HuH-7 (cell line): ENCODE measurements around the gene NGEF.
A peak's percentile ranks its signal among the peaks of the same experiment; 100 is the strongest.

ENCODE experiments used
- DNase-seq: peaks from one replicate; pipeline ENCODE4 v3.0.0; 2011; ENCODE audit warnings: low spot score

Gene NGEF

DNA sequence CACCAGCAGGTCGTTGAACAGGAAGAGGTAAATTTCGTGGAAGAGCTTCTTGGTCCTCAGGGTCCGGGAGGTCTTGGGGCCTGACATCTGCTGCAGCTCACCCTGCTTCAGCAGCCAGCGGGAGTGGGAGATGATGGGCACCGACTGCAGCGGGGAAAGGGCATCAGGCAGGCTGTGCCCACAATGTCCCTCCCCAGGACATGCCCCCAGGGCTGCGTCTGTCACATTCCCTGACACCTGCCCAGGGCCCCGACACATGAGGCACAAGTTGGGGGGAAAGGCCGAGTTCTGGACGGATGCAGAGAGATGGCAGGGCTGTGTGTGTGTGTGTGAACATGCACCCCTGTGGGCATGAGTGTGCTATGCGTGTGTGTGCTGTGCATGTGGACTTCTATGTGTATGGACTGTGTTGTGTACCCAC, 129.0 kb downstream of the NGEF start:
- DNase-seq = no peak

DNA sequence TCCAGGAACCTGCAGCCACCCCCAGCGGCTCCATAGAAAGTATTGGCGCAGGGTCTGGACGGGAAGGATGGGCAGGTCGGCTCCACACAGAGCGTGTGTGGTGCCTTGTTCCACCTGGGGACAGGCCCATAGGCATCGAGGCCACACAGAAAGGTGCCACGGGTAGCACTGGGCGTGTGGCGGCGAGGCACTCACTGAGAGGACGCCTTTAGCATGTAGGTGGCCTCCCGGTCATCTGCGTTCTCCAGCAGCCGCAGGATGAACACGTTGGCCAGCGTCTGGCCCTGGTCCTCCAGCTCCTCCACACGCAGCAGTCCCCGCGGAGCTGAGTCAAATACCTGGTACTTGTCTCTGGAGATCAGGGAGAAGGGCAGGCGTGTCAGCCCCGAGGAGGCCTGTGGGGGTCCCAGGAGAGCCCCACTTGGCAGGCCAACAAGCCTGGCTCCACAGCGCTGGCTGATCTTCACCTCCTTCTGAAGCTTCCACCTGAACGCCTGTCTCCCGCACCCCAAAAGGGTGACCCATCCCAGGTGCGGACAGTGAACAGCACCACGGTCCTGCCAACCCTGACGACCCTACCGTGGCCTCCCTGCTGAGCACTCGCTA, 129.8 kb downstream of the NGEF start:
- DNase-seq = no peak

DNA sequence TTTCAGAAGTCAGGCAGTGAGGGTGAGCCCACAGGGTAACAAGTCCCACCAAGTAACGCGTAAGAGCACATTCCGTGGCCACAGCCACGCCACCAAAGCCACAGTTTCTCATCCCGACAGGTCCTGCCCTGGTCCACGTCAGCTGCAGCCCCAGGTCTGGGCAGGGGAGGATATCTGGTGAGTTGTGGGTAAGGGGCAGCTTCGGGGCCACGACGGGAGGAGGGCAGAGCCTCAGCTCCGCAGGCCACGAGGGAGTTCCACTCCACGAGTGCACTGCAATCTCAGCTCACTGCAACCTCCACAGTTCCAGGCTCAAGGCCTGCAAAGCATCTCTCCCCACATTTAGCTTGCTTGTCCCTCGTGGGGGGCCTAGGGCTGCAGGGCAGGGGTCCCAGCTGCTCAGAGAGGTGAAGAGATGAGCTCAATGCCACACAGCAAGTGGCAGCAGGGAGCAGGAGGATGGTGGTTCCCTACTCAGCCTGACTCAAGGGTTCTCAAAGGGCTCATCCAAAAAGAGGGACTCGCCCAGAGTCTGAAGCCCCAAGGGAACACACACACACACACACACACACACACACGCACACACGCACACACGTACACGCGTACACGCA, 130.4 kb downstream of the NGEF start:
- DNase-seq = no peak

DNA sequence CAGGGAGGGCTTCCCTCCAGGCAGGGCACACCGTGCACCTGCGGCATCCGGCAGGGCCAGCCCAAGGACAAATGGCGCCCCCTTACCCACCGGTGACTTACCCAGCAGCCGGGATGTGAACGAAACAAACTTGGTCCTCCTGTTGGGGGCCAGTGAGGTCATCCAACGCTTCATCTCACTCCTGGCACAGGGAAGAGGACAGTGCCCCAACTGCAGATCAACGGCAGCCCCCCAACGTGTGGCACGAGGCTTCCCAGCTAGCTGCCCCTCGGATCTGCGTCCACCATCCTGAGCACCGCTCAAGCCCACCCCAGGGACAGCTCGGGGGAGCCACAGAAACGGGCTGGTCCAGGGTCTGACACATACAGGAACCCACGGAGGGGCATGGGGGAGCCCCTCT, 131.0 kb downstream of the NGEF start:
- no peak for DNase-seq

DNA sequence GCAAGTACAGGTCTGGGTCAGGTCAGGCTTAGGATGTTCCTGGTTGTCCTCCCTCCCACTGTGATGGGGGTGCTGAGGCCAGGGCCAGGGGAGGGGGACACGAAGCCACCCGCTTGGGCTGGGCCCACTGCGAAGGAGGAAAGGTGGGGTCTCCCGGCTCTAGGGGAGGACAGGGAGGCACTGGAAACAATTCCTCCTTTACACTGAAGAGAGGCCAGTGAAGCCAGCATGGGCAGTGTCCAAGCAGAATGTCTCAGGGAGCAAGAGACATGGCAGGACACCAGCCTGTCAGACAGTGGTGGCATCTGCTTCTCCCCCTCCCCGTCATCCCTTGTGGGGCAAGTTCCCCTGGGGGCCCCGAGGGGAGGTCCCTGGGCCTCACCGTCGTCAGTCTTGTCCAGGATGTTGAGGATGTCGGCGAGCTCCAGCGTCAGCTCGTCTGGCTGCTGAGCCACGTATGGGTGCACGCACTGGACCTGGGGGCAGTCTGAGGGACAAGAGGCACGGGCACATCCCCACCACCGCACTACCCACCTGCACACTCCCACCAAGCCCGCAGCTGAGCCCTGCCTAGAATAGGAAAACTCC, 132.2 kb downstream of the NGEF start:
- DNase-seq = no peak

DNA sequence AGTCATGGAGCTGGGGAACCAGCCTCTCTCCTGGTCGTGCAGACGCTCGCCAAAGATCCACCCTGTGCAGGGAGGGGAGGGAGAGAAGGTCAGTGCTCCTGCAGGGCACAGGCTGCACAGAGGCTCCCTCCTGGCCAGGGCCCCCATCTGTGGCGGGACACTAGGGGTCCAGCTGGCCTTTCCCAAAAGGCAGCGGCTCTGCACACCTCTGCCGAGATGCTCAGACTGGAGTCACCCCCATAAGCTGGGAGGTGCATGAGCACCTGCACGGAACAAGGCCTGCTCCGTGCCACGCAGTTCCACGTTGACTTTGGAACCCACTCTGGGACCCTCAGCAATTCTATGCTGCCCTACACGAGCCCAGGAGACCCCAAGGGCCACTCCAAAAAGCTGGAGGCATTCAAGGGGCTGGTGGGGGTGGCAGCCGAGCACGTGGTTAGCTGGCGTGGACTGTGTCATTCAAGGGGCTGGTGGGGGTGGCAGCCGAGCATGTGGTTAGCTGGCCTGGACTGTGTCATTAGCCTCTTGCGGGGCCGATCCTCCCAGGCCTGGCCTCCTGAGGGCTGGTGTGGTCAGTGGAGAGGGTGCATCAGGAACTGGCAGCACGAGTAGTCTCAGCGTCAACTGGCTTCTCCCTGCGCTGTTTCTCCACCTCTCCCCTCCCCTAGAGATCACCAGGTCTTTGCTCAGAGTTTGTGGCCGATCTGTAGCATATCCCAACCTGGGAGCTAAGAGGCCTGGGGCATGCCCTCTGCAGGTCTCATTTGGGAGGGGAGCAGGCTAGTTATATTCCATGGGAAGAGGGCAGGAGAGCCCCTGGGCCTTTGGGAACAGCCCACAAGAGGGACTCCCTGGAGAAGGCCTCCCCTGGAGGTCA, 133.2 kb downstream of the NGEF start:
- DNase-seq = no peak

DNA sequence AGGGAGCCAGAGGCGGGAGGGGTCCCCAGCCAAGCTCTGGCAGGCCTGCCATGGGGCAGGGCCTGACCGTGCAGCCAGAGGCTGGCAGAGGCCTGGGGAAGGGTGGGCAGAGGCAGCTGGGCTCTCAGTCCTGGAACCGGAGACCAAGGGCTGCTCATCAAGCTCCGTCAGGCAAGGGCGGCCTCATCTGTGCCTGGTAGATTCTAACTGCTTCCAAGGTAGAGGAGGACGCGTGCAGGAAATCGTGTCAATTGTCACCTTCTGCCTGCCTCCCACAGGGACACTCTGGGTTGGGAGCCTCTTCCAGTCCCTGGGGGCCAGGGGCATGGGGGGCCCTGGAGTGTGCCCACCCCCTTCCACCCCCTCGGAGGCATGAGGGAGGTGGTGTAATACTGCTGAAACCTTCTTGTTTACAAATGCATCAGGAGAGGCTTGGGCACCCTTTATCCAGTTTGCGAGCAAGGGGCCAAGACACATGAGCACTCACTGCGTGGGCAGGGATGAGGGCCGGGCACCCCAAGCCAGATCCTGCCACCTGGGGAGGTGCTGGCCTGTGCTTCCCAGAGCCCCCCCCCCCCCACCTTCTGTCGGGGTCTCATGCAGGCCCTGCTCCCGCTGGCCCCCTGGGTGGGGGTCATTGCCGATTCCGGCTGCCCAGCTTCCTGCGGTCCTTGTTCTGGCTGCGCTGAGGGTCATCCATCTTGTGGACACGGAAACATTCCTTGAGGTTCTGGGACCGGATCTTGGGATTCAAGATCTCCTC, 134.0 kb downstream of the NGEF start:
- DNase-seq = no peak

DNA sequence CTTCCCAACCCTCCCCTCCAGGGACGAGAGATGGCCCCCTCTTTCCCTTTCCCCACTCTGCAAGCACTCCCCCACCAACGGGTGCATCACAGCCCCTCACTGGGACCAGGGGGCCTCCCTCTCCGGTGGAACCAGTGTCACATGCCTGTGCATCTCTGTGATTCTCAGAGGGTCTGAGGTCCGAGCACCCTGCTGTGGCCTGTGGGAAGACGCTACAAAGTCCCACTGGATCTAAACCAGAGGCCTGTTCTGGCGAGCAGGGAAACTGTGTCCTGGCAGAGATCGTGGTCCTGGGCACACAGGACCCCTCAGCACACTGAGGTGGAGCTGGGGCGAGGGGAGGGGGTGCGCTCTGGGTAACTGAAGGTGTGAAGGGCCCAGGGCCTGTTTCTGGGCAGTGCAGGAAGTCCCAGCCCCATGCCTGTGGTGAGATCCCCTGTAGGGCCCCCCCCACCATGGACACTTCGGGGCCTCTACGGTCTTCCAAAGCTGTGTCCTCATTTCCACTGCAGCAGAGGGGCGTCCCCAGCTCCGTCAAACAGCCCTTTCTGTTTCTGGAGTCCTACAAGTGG, 135.0 kb downstream of the NGEF start:
- no peak for DNase-seq

DNA sequence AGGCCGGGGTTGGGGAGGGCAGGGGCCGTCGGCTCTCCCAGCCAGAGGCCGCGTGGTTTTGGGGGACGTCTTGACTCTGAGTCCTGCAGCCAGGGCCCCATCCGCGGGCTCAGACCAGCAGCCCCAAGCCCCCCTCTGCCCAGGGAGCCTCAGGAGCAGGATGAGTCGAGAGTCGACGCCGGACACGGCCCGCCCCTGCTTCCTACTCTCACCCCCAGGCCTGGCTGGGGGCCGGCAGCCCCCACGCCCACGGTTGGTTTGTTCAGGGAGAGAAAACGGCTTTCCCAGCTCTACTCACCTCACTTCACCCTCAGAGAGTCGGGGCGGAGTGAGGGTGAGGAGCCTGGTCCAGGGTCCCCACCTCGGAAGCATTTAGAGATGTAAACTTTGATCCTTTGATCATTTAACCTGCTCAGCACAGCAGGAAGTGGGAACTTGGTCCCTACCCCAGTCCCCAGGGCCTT, 136.0 kb downstream of the NGEF start:
- no peak for DNase-seq

DNA sequence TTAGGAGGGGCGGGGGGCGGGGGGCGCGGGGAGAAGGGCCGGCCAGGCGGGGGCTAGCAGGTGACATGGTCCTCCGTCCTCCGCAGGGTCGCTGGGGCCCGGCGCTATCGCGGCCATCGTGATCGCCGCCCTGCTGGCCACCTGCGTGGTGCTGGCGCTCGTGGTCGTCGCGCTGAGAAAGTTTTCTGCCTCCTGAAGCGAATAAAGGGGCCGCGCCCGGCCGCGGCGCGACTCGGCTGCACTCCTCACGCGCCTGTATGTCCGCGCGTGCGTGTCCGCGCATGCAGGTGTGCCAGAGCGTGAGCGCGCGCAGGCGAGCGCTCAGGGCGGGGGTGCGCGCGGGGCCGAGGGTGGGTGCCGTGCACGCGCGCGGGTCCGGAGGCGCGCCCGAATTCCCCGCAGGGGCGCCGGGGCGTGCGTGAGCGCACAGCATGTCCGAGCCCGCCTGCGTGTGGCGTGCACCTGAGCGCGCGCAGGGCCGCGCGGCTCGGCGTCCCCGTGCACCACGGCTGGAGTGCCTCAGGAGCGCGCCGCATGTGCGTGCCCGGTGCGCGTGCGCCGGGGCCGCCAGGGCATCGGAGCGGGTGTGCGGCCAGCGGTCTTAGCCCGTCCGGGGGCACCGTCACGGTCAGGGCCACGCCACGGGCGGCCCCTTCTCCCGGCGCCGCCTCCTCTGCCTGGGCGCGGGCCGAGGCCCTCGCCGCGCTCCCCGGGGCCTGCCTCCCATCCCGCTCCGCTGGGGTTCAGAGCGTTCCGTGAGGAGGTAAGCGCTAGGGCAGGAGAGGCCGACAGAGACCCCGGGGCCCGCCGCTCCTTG, 136.7 kb downstream of the NGEF start:
- peak; percentile 82 for DNase-seq

DNA sequence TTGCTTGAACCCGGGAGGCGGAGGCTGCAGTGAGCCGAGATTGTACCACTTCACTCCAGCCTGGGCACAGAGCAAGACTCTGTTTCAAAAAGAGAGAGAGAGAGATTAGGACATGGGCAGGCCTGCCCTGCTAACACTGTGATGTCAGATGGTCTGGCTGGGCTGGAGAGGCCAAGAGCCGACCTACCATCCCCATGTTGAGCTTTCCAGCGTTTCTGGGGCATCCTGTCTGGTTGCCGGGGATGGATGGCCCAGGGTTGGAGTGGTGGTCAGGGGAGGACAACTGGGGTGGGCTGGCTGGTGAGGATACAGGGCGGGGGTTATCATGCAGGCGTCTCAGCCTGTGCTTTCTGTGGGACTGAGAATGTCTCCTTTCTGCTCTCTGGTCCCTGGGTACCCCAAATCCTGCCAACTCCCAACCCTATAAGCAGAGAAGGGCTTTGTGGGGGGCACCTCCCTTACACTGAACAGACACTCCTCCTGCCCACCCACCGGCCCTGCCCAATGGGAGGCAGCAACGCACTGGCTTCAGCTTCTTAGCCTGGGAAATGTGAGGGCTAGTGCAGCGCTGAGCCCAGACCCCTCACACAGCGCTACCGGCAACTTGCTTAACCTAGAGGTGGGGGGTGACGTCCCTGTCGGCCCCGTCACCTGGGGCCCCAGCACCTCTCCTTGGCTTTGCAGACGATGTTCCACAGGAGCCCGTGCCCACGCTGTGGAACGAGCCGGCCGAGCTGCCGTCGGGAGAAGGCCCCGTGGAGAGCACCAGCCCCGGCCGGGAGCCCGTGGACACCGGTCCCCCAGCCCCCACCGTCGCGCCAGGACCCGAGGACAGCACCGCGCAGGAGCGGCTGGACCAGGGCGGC, 137.6 kb downstream of the NGEF start:
- no peak for DNase-seq

DNA sequence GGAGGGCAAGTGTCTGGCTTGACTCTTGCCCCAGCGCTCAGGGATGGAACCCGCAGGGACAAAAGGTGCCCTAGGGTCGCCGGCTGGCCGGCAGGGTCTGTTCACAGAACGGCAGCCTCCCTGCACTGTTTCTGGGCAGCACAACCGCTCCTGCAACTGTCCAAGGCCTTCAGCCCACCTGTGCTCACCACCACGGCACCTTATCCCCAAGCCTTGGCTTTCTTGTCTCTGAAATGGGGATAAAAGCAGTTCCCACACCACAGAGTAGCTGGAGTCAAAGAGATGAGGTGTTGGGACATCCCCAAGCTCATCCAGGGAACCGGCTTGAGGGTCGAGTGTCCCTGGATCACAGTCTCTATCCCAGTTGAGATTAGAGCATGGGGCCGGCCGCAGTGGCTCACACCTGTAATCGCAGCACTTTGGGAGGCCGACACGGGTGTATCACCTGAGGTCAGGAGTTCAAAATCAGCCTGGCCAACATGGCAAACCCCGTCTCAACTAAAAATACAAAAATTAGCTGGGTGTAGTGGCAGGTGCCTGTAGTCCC, 138.3 kb downstream of the NGEF start:
- no peak for DNase-seq

DNA sequence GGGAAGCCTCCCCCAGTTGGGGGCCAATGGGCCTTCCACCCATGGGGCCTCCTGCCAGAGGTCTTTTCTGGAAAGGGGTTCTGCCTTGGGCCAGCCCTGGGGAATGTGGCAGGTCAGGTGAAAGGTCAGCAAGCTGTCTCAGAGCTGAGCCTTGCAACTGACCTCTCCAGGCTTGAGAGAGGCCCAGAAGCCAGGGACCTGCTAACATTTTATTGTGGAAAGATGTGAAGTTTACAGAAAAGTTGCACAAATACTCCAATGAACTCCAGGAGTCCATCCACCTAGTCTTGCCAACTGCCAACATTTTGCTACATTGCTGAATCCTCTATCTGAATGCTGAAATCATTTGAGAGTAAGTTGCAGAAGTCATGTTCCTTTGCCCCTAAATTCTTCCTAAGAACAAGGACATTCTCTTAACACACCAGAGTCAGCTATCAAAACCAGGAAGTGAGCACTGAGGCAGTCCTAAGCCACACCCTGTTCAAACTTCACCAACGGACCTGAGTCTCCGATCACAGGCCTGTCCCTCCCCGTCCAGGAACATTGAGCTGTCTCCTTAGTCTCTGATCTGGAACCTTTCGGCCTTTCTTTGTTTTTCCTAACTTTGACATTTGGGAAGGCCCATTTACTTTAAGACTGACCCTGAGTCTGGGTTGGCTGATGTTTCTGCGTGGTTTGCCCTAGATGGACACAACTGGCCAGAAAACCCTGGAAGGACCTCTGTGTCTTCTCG, 139.0 kb downstream of the NGEF start:
- DNase-seq = peak; percentile 64

DNA sequence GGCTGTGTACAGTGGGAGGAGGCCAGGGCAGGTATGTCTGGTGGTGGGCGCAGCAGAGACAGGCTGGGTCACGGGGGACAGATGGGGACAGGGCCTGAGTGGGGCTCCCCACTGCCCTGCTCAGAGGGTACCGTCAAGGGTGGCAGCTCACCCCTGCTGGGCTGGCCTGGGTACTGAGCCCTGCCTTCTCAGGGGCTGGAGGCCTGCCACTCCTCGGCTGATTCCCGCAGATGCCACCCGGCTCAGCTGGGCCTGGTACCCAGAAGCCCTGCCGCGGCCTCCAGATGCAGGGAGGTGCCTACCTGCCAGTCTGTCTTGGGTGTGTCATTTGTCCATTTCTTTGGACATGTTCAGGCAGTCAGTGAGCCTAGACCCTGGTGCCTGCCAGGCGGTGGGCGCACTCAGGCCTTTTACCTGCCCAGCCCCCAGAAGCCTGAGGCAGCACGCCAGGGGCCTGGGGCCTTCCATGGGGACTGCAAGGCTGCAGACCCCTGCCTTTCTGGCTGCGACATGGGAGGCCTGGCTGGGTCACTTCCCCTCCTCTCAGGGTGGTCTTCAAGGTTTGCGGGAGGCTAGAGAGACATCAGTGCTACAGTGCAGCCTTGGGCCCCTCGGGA, 139.7 kb downstream of the NGEF start:
- DNase-seq = no peak

DNA sequence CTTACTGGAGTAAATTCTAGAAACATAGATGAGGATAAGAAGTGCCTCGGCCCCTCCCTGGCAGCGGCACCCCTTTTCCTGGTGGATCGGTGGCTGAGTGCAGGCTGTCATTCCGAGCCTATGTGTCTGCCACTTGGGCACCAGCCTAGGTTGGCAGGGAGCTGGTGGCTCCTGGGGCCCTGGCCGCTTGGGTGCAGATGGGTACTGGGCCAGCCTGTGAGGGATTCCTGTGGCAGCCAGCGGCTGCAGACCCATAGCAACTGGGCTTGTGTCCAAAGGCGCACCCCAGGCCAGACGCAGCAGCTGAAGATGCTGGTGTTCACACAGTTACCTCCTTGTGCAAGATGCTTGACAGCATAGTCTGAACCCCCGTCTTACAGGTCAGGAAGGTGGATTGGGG, 140.2 kb downstream of the NGEF start:
- DNase-seq = no peak

DNA sequence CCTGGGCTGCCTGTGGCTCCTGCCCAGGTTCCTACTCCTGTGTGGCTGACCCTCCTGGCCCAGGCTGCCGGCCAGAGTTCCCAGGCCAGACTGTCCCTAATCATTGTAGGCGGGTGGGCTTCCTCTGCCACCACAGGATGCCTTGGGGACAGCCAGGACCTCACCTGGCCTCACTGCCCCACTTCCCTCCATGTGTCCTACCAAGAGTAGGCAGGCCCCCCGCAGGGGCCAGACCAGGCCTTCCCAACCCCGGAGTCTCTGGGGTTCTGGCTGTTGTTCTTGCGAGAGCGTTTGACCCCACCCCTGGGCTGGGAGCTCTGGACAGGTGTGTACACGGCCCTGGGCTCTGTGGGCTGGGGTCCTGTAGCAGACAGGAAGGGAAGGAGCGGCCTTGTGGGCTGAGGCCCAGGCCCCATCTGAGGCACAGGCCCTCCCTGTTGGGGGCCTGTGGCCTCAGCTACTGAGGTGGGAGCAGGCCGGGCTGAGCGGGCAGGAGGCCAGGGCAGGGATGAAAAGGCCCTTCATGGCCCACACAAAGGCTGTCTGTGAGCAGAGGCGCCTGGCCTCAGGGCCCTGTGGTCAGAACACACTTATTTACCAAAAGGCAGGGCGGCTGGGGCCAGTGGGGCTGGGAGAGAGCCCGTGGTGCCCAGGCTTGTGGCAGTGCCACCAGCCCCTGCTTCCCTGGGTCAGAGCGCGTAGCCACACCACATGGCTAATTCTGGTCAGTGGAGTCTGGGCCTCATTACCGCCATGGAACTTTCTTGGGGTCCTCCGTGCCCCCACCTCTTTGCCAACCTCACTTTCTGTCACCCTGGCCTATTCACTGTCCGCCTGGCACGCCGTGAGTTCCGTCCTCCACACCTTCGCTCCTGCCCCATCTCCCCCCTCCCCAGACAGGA, 141.0 kb downstream of the NGEF start:
- DNase-seq = no peak

DNA sequence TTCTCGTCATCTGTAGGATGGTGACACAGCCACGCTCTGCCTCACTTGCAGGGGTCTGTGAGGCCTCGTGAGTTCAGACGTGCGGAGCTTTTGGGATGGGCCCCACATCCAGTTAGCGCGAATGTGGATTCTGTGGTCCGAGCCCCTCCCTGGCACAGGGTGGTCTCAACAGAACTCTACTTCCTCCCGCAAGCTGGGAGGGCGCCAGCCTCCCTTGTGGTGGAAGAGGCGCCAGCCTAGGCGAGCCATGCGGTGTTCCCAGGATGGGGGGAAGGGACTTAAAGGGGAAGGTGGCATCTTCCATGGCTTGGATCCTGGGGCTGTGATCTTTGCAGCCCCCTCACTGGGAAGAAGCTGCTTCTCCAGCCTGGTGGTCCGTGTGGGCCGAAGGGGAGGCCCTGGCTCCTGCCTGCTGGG, 141.6 kb downstream of the NGEF start:
- DNase-seq = no peak
